H1 (cell line): ENCODE results near the gene CTIF. TPM values are rescaled to one million over a fixed set of nuclear protein-coding genes. Genes with fewer than 3 reads are reported as not detected.

Source experiments
- CTCF ChIA-PET: fragments of 300-600 bp; sonication (Branson Sonifier 250); formaldehyde crosslinking; loops from one replicate; lab custom pipeline; 2021; ENCODE audit not compliant: partially characterized antibody; lab: Charles Lee
- POLR2A ChIA-PET: fragments of 300-600 bp; sonication (Branson Sonifier 250); formaldehyde crosslinking; loops from one replicate; lab custom pipeline; 2021; ENCODE audit warnings: inconsistent platforms; ENCODE audit not compliant: partially characterized antibody; lab: Charles Lee
- DNase-seq, 2 experiments: peaks; one replicate each; pipeline versions ENCODE4 v3.0.0 to v3.0.0-alpha.2; 2010 to 2022; ENCODE audit warnings: low spot score in 2 of 2, low read depth in 1 of 2, mixed read lengths in 1 of 2
- FAIRE-seq: peaks from 2 replicates; lab custom pipeline; 2011; peaks lifted over from hg19 to GRCh38; lab: Jason Lieb, UNC
- H2AFZ ChIP-seq: 2 replicates; pipeline ENCODE4 v1.8.1; 2012; ENCODE audit warnings: low read length, inconsistent platforms
- H2AK5ac ChIP-seq: 2 replicates; pipeline ENCODE4 v1.6.1; 2013; ENCODE audit warnings: low read depth, low read length
- H2BK120ac ChIP-seq: replicated peaks from 2 replicates; pipeline ENCODE3; 2013; ENCODE audit warnings: low read depth, low read length, inconsistent platforms
- H2BK12ac ChIP-seq: 2 replicates; pipeline ENCODE4 v1.6.1; 2013; ENCODE audit warnings: low read depth, low read length
- H2BK15ac ChIP-seq: 2 replicates; pipeline ENCODE4 v1.6.1; 2013; ENCODE audit warnings: low read length
- H2BK20ac ChIP-seq: 2 replicates; pipeline ENCODE4 v1.6.1; 2013; ENCODE audit warnings: low read length
- H2BK5ac ChIP-seq: 2 replicates; pipeline ENCODE4 v1.6.1; 2013; ENCODE audit warnings: low read depth, low read length
- H3K14ac ChIP-seq: 2 replicates; pipeline ENCODE4 v1.6.1; 2013; ENCODE audit warnings: inconsistent platforms; ENCODE audit not compliant: insufficient read length
- H3K18ac ChIP-seq: 2 replicates; pipeline ENCODE4 v1.6.1; 2013; ENCODE audit warnings: low read length; ENCODE audit errors: extremely low read depth
- H3K23ac ChIP-seq: 2 replicates; pipeline ENCODE4 v1.6.1; 2013; ENCODE audit warnings: inconsistent platforms; ENCODE audit not compliant: insufficient read length
- H3K23me2 ChIP-seq: 2 replicates; pipeline ENCODE4 v1.6.1; 2013; ENCODE audit warnings: low read depth, low read length
- H3K27ac ChIP-seq: 2 replicates; pipeline ENCODE4 v1.6.1; 2011; ENCODE audit warnings: low read depth, low read length, inconsistent platforms
- H3K27me3 ChIP-seq, 4 experiments: replicated peaks in 1 of 4; 1 replicate in 1 of 4; 2 replicates in 3 of 4; pipeline versions ENCODE4 v1.6.1 to v1.8.1; 2011 to 2013; ENCODE audit warnings: low read length in 3 of 4, mild to moderate bottlenecking in 3 of 4, inconsistent platforms in 2 of 4, mixed read lengths in 2 of 4, moderate library complexity in 1 of 4; ENCODE audit not compliant: control insufficient read depth in 3 of 4, insufficient read depth in 3 of 4; ENCODE audit errors: extremely low read depth in 1 of 4
- H3K36me3 ChIP-seq, 4 experiments: 2 replicates each; pipeline versions ENCODE4 v1.6.1 to v1.8.1; 2011 to 2013; ENCODE audit warnings: mild to moderate bottlenecking in 4 of 4, low read length in 3 of 4, moderate library complexity in 2 of 4, control low read depth in 1 of 4, inconsistent platforms in 1 of 4; ENCODE audit not compliant: insufficient read depth in 4 of 4, control insufficient read depth in 2 of 4
- H3K4ac ChIP-seq: replicated peaks from 2 replicates; pipeline ENCODE3; 2013; ENCODE audit warnings: low read length, low read depth, mixed read lengths, inconsistent platforms; ENCODE audit not compliant: insufficient read length
- H3K4me1 ChIP-seq, 4 experiments: replicated peaks in 1 of 4; 1 replicate in 1 of 4; 2 replicates in 3 of 4; pipeline versions ENCODE4 v1.6.1 to v1.8.1; 2011 to 2013; ENCODE audit warnings: low read length in 3 of 4, inconsistent platforms in 2 of 4, mixed read lengths in 1 of 4; ENCODE audit not compliant: insufficient read depth in 4 of 4, control insufficient read depth in 3 of 4
- H3K4me2 ChIP-seq, 2 experiments: 2 replicates each; pipeline versions ENCODE4 v1.6.1 to v1.8.1; 2011 to 2013; ENCODE audit warnings: low read depth in 2 of 2, low read length in 2 of 2, control low read depth in 1 of 2, inconsistent platforms in 1 of 2, mild to moderate bottlenecking in 1 of 2; ENCODE audit not compliant: insufficient read depth in 1 of 2
- H3K4me3 ChIP-seq, 4 experiments: fragments of 200-600, 300-600 bp in 1 of 4; sonication (generic), shearing (Covaris generic), sonication (Bioruptor Twin) in 1 of 4; 2 replicates each; pipeline versions ENCODE4 v1.5.1 to v1.8.1; 2011 to 2016; ENCODE audit warnings: low read length in 4 of 4, low read depth in 3 of 4, control low read depth in 2 of 4, inconsistent platforms in 2 of 4, mild to moderate bottlenecking in 2 of 4, mixed read lengths in 1 of 4, moderate library complexity in 1 of 4; ENCODE audit not compliant: insufficient read depth in 2 of 4; ENCODE audit errors: extremely low read depth in 1 of 4
- H3K56ac ChIP-seq: replicated peaks from 2 replicates; pipeline ENCODE3; 2013; ENCODE audit warnings: low read depth, mild to moderate bottlenecking, mixed read lengths, low read length, inconsistent platforms; ENCODE audit not compliant: insufficient read length
- H3K79me1 ChIP-seq: 2 replicates; pipeline ENCODE4 v1.6.1; 2013; ENCODE audit warnings: low read depth, low read length, control low read depth
- H3K79me2 ChIP-seq, 2 experiments: 2 replicates each; pipeline versions ENCODE4 v1.6.1 to v1.8.1; 2012 to 2013; ENCODE audit warnings: low read length in 2 of 2, mild to moderate bottlenecking in 2 of 2, inconsistent platforms in 1 of 2; ENCODE audit not compliant: insufficient read depth in 2 of 2, control insufficient read depth in 1 of 2
- H3K9ac ChIP-seq, 4 experiments: replicated peaks in 1 of 4; 1 replicate in 1 of 4; 2 replicates in 3 of 4; pipeline versions ENCODE4 v1.6.1 to v1.8.1; 2011 to 2013; ENCODE audit warnings: low read depth in 3 of 4, low read length in 3 of 4, control low read depth in 2 of 4, mild to moderate bottlenecking in 2 of 4, moderate library complexity in 2 of 4, inconsistent platforms in 1 of 4; ENCODE audit errors: extremely low read depth in 1 of 4
- H3K9me3 ChIP-seq, 2 experiments: 2 replicates each; pipeline versions ENCODE4 v1.6.1 to v1.8.1; 2012 to 2013; ENCODE audit warnings: mild to moderate bottlenecking in 2 of 2, moderate library complexity in 2 of 2, control low read depth in 1 of 2, inconsistent platforms in 1 of 2, low read depth in 1 of 2, low read length in 1 of 2, mixed read lengths in 1 of 2; ENCODE audit not compliant: insufficient read depth in 2 of 2
- H4K20me1 ChIP-seq, 2 experiments: replicated peaks in 1 of 2; 2 replicates each; pipeline versions ENCODE3 to v1.8.1; 2011 to 2013; ENCODE audit warnings: inconsistent platforms in 2 of 2, low read length in 2 of 2, mild to moderate bottlenecking in 1 of 2; ENCODE audit not compliant: insufficient read depth in 2 of 2, control insufficient read depth in 1 of 2
- H4K5ac ChIP-seq: 2 replicates; pipeline ENCODE4 v1.6.1; 2013; ENCODE audit warnings: low read length, low read depth, mixed read lengths, inconsistent platforms; ENCODE audit not compliant: insufficient read length
- H4K8ac ChIP-seq: 2 replicates; pipeline ENCODE4 v1.8.0; 2013; ENCODE audit warnings: mild to moderate bottlenecking, moderate library complexity, low read length, inconsistent platforms; ENCODE audit not compliant: insufficient read depth; ENCODE audit errors: extremely low read depth
- H4K91ac ChIP-seq: replicated peaks from 2 replicates; pipeline ENCODE3; 2013; ENCODE audit warnings: low read length, mixed read lengths, inconsistent platforms; ENCODE audit not compliant: insufficient read length
- SP1 ChIP-seq: IDR thresholded peaks from 2 replicates; pipeline ENCODE4 v1.6.1; 2011; ENCODE audit warnings: low read depth, low read length
- SUZ12 ChIP-seq: fragments of 200-600 bp; sonication (generic); IDR thresholded peaks from 2 replicates; pipeline ENCODE4 v1.6.1; 2012; ENCODE audit warnings: mild to moderate bottlenecking, inconsistent platforms, low read length, moderate library complexity, mixed read lengths
- WGBS, 2 experiments: shearing (Covaris generic) in 1 of 2; methylation state at CpG; one replicate each; pipeline versions ENCODE4 v1.1.6 to v1.1.7; 2013 to 2015; ENCODE audit warnings: low lambda C conversion rate in 2 of 2, mixed read lengths in 2 of 2, inconsistent platforms in 1 of 2, low coverage in 1 of 2, missing lambda C conversion rate in 1 of 2; ENCODE audit not compliant: insufficient replicate concordance in 2 of 2, insufficient coverage in 1 of 2, insufficient read length in 1 of 2; ENCODE audit errors: extremely low coverage in 1 of 2, missing lambda C conversion rate in 1 of 2; 5-methylcytosine and 5-hydroxymethylcytosine counted together
- polyA plus RNA-seq, 7 experiments: library from polyadenylated mRNA; depleted of rRNA in 3 of 7; stranded (reverse) in 5 of 7; unstranded in 2 of 7; fragments of >200 nt in 5 of 7; fragments of 200-250 nt in 2 of 7; gene quantifications; 1 replicate in 5 of 7; 2 replicates in 1 of 7; 4 replicates in 1 of 7; pipeline versions ENCODE4 v1.2.1 to v1.2.3, GENCODE V29; 2011 to 2013; ENCODE audit warnings: missing spikeins in 2 of 7, mixed read lengths in 2 of 7
- total RNA-seq: library from RNA; stranded (reverse); fragmentation: NEBNext Ultra II Directional; extraction: Animal tissue kit (Norgen Biotek cat#: 25700); gene quantifications from 2 replicates; pipeline ENCODE4 v1.2.1, GENCODE V29; 2021

The CTIF gene
- total and polyA plus RNA-seq, 2 of the 8 experiments (the other 6 are each of a cell fraction or from before 2014, with no cell fraction given) = 9.0 to 17.8 TPM

DNA sequence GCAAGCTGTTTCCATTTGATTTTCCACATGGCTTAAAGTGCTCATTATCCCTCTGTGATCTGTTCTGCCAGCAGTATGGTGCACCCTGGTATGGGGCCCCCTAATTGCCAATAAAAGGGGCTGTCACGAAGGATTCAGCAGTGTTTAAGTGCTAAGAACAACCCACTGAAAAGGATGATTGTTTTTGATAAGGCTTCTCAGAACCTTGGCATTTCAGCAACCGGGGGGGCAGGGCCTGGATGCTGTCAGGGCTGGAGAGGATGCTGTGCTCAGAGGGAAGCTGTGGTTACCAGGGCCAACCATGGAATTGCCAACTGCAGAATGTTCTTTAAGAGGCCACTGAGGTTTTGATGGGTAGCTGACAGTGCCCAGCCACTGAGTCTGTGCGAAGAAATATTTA lies 117.8 kb downstream of the CTIF start:
- Histone ChIP-seq H3K56ac (no peak overlapping the region), H4K5ac (no peak overlapping the region), H4K8ac (no peak overlapping the region), H2BK15ac (no peak overlapping the region), H3K14ac (no peak overlapping the region), H4K91ac (no peak overlapping the region), H3K27me3 (no peaks in the 10 kb centered on the region), H3K4me2 (no peak overlapping the region), H3K4ac (no peak overlapping the region), H2BK12ac (no peak overlapping the region), H3K4me1 (peaks cover 0 to 4% (median under 1%) of the 10 kb centered on the region in 4 experiments; a peak in 2 of 7 replicates), H3K18ac (no peak overlapping the region), H3K9me3 (peaks cover 4 to 5% of the 10 kb centered on the region in 2 experiments; a peak in 3 of 4 replicates), H4K20me1 (peaks cover 0 to 8% of the 10 kb centered on the region in 2 experiments), H3K23ac (no peak overlapping the region), H2BK120ac (no peak overlapping the region), H3K9ac (no peak overlapping the region), H3K23me2 (peaks cover 4% of the 10 kb centered on the region), H2BK5ac (no peak overlapping the region), H2AK5ac (no peak overlapping the region), H2AFZ (no peak overlapping the region), H3K36me3 (no peaks in the 10 kb centered on the region; a peak in 1 of 8 replicates), H3K27ac (no peak overlapping the region), H2BK20ac (no peak overlapping the region), H3K79me1 (no peaks in the 10 kb centered on the region), H3K79me2 (peaks cover 0 to 5% of the 10 kb centered on the region in 2 experiments; a peak in 1 of 4 replicates), H3K4me3 (no peak overlapping the region)
- no peak for DNase-seq
- POLR2A ChIA-PET = no interaction called here
- TF ChIP-seq SP1 (no peak), SUZ12 (no peak)
- CTCF ChIA-PET = interaction anchor here (0.6 to 2.0 kb wide), 3 partner anchors 174 to 198 kb away, joined by 3 to 5 read pairs (median 5); no protein-coding TSS in a partner anchor
- 92% methylated on average over 3 of the region's 3 CpGs; no CpG with 5 or more reads in 1 of the 2 experiments for WGBS, 2 experiments
- no peak for FAIRE-seq
